C4-2B (cell line): ENCODE results near the gene EPYC.

Source experiments
- H3K27ac ChIP-seq: fragments of 450-650 bp; 2 replicates; pipeline ENCODE4 v1.5.1; 2017
- CTCF ChIP-seq: fragments of 450-650 bp; conservative IDR thresholded peaks from 2 replicates; pipeline ENCODE4 v1.5.1; 2017; ENCODE audit warnings: mild to moderate bottlenecking
- ZFX ChIP-seq: fragments of 450-650 bp; IDR thresholded peaks from 2 replicates; pipeline ENCODE4 v1.6.1; 2017

EPYC gene

GRCh38 chr12:90925562-90925961 is 79.2 kb downstream of the EPYC start:
- no peak for TF ChIP-seq ZFX
- TF ChIP-seq CTCF: no peak
- H3K27ac ChIP-seq: no peak overlapping the region

GRCh38 chr12:90924406-90924805 is 80.4 kb downstream of the EPYC start:
- TF ChIP-seq CTCF (no peak), ZFX (no peak)
- H3K27ac ChIP-seq: no peak overlapping the region

- TF ChIP-seq ZFX: no peak
- TF ChIP-seq CTCF: no peak
- no peak overlapping the region for H3K27ac ChIP-seq
These were observed 82.6 kb downstream of the EPYC start for GRCh38 chr12:90922145-90922627.

DNA sequence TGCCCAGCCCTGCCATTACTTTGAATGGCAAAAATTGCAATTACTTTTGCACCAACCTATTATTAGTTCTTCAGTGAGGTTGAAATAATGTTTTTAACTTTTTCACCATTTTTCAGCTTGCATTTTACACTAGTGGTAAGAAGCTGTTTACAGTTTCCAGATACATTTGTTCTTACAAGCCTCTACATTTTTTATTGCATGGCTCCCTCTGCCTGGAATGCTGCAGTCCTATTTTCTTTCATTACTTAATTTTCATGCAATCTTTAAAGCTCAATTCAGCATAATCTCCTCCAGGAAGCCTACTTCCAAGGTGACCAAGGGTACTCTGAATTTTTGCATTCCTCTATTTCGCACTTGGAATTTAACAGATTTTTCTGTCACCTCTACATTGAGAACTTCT is 83.2 kb downstream of the EPYC start:
- H3K27ac ChIP-seq: no peak overlapping the region
- no peak for TF ChIP-seq CTCF
- no peak for TF ChIP-seq ZFX

DNA sequence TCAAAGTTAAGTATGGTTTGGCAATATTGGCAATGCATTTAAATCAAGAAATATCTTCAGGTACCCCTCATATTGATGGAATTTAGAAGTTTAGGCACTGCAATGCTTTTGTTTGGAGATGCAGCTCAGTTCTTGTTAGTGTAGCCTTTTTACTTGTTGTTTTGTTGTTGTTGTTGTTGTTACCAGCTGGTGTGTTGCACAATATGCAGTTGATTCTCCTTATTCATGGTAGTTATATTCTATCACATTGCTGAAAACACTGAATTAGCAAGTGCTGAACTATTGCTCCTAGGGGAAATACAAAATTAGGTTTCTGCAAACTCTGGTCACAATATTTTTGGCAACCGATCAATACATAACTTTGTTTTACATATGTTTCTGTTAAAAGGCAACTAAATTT is 84.5 kb downstream of the EPYC start:
- TF ChIP-seq ZFX (no peak), CTCF (no peak)
- no peak overlapping the region for H3K27ac ChIP-seq

GRCh38 chr12:90917431-90917830 is 87.3 kb downstream of the EPYC start:
- TF ChIP-seq CTCF (no peak), ZFX (no peak)
- H3K27ac ChIP-seq: no peak overlapping the region

DNA sequence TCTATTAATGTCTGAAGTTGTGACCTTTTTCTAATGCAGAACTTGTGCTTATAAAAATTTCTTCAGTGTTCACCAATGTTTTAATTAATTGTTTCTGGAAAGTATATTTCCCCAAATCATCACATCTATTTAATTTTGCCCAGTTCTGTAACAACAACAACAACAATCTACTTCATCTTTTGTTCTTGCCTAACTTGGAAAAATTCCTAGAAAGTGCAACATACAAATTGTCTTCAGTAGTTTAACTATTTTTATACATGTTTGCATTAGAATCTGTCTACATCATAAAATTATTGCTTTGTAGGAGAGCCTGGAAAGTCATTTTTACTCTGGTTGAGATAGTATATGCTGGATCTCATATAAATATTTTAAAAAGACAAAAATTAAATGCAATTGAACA is 88.3 kb downstream of the EPYC start:
- H3K27ac ChIP-seq: no peak overlapping the region
- TF ChIP-seq CTCF (no peak), ZFX (no peak)
